Stimulated activated CD4-positive, alpha-beta T cell treated with anti-CD3 and anti-CD28 coated beads, TNF-alpha, amount 100 ng/mL, for 48 hours (primary cell): ENCODE measurements around the gene FAM83C.

ENCODE experiments used
- DNase-seq, 3 donors: peaks; one replicate each; pipeline ENCODE4 v3.0.0-alpha.2; 2020; ENCODE audit warnings: low read depth in 3 of 3

FAM83C gene

GRCh38 chr20:35284267-35284991 lies 7.8 kb downstream of the FAM83C start, which contains the start of gene EIF6:
Gene EIF6, minus strand, starts transcription at chr20:35284772. Its CDS starts 285 bp downstream, at chr20:35284487.
- DNase-seq: peak; percentile 56 to 77 (median 71)

- no peak for DNase-seq
Observed at GRCh38 chr20:35283441-35284266, 8.6 kb downstream of the FAM83C start.

GRCh38 chr20:35281506-35282101 lies 10.6 kb downstream of the FAM83C start:
- DNase-seq: no peak

GRCh38 chr20:35280523-35280922 lies 11.7 kb downstream of the FAM83C start:
- DNase-seq: no peak

GRCh38 chr20:35279533-35280174 lies 12.6 kb downstream of the FAM83C start:
- no peak for DNase-seq

GRCh38 chr20:35279040-35279439 lies 13.2 kb downstream of the FAM83C start:
- DNase-seq: no peak

- peak; percentile 74 to 93 (median 86) for DNase-seq
Observed at GRCh38 chr20:35277531-35278395, 14.5 kb downstream of the FAM83C start, which contains the start of gene MMP24OS. Gene MMP24OS, minus strand, starts transcription at chr20:35278122. Its CDS starts 193 bp downstream, at chr20:35277929.

- DNase-seq: no peak
Observed at GRCh38 chr20:35277127-35277526, 15.1 kb downstream of the FAM83C start.

- no peak for DNase-seq
Observed at GRCh38 chr20:35276408-35276807, 15.8 kb downstream of the FAM83C start.

- DNase-seq: no peak
Observed at GRCh38 chr20:35275741-35276251, 16.4 kb downstream of the FAM83C start.

- DNase-seq: no peak
Observed at GRCh38 chr20:35274172-35275092, 17.8 kb downstream of the FAM83C start.

GRCh38 chr20:35273449-35274171 lies 18.6 kb downstream of the FAM83C start:
- DNase-seq: no peak

GRCh38 chr20:35271904-35272303 lies 20.3 kb downstream of the FAM83C start:
- no peak for DNase-seq

- DNase-seq: no peak
Observed at GRCh38 chr20:35271073-35271882, 20.9 kb downstream of the FAM83C start.

GRCh38 chr20:35270021-35270902 lies 22.0 kb downstream of the FAM83C start:
- DNase-seq: no peak

- peak in 1 of 3 donors; percentile 32 for DNase-seq
Observed at GRCh38 chr20:35269055-35269781, 23.0 kb downstream of the FAM83C start.
